Ammon's horn (tissue), 1 donor: ENCODE results near the gene BRSK1.

ENCODE experiments used
- DNase-seq: peaks from one replicate; pipeline ENCODE4 v3.0.0-alpha.2; 2016; ENCODE audit warnings: low spot score

BRSK1 gene

GRCh38 chr19:55273978-55274707 lies 9.7 kb upstream of the BRSK1 start:
- no peak for DNase-seq

- no peak for DNase-seq
Observed at GRCh38 chr19:55275851-55276719, 7.7 kb upstream of the BRSK1 start.

- no peak for DNase-seq
Observed at GRCh38 chr19:55276720-55277430, 6.9 kb upstream of the BRSK1 start.

GRCh38 chr19:55277494-55277893 lies 6.3 kb upstream of the BRSK1 start:
- DNase-seq = no peak

GRCh38 chr19:55278391-55279135 lies 5.2 kb upstream of the BRSK1 start:
- no peak for DNase-seq

GRCh38 chr19:55279340-55279739 lies 4.5 kb upstream of the BRSK1 start:
- no peak for DNase-seq

- peak; percentile 94 for DNase-seq
Observed at GRCh38 chr19:55279770-55280643, 3.8 kb upstream of the BRSK1 start, which contains the start of gene HSPBP1. TSS of gene HSPBP1 (minus strand) at chr19:55280110. CDS start at chr19:55279608, 502 bp downstream.

- DNase-seq = no peak
Observed at GRCh38 chr19:55284405-55285058, 735 bp downstream of the BRSK1 start.

GRCh38 chr19:55285229-55285890 lies 1.6 kb downstream of the BRSK1 start:
- DNase-seq = no peak

GRCh38 chr19:55287361-55288079 lies 3.7 kb downstream of the BRSK1 start:
- DNase-seq = peak; percentile 93

- no peak for DNase-seq
Observed at GRCh38 chr19:55289117-55289796, 5.5 kb downstream of the BRSK1 start.

GRCh38 chr19:55297267-55297666 lies 13.5 kb downstream of the BRSK1 start:
- no peak for DNase-seq

GRCh38 chr19:55299991-55300390 lies 16.2 kb downstream of the BRSK1 start:
- DNase-seq = no peak

- DNase-seq = peak; percentile 75
Observed at GRCh38 chr19:55300886-55301458, 17.2 kb downstream of the BRSK1 start.

GRCh38 chr19:55301459-55302317 lies 17.9 kb downstream of the BRSK1 start:
- DNase-seq = peak; percentile 88

GRCh38 chr19:55302318-55302703 lies 18.5 kb downstream of the BRSK1 start:
- DNase-seq = no peak

- no peak for DNase-seq
Observed at GRCh38 chr19:55303477-55303876, 19.7 kb downstream of the BRSK1 start.
